Neural progenitor cell (in vitro differentiated cells): ENCODE measurements around the gene RALGAPA1.
"Not testable (repeated sequence)": the region's sequence is repeated elsewhere in the genome, so short reads cannot be mapped to it uniquely, and the experiment has no call there.

Experiments used
- CTCF ChIP-seq: fragments of 200-600 bp; sonication (generic); IDR thresholded peaks from 2 replicates; pipeline ENCODE4 v1.5.1; 2017; ENCODE audit warnings: antibody characterized with exemption, mild to moderate bottlenecking
- EZH2phosphoT487 ChIP-seq: fragments of 200-600 bp; sonication (generic); IDR thresholded peaks from 2 replicates; pipeline ENCODE4 v1.6.1; 2017; ENCODE audit warnings: antibody characterized with exemption

GRCh38 chr14:35619461-35619860 is 189.6 kb downstream of the RALGAPA1 start:
- TF ChIP-seq CTCF, EZH2phosphoT487: not testable (repeated sequence)
